ENCODE results near the gene BCR.

DNA sequence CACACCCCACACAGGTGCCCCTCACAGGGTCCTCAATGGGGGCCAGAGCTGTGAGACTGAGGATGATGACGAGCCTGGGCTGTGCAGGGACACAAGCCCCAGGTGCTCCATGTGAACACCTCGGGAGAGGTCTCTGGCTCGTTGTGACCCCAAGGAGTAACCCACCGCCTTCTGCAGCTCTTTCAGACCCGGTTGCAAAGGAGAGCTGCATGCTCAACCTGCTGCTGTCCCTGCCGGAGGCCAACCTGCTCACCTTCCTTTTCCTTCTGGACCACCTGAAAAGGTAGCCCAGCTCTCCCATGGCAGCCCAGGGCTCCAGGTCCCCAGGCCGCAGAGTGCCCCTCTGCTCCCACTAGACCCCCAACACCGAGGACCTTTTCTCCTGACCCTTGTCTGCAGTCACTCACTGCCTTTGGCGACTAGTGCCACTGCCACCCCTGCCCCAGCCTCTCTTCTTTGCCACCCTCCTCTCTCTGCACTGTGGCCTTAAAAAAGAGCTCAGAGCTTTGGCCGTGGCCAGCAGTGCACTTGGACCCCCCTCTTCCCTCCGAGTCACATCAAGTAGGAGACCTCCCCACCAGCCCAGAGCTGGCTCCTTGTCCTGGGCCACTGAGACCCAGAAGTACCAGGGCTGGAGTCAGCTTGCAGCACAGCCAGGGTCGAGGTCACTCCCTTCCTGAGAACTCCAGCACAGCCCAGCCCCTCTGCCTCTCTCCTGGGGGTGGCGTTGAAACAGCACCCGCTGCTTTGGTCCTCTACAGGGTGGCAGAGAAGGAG lies 133.7 kb downstream of the BCR start:
- TF ChIP-seq, protein P1, sequence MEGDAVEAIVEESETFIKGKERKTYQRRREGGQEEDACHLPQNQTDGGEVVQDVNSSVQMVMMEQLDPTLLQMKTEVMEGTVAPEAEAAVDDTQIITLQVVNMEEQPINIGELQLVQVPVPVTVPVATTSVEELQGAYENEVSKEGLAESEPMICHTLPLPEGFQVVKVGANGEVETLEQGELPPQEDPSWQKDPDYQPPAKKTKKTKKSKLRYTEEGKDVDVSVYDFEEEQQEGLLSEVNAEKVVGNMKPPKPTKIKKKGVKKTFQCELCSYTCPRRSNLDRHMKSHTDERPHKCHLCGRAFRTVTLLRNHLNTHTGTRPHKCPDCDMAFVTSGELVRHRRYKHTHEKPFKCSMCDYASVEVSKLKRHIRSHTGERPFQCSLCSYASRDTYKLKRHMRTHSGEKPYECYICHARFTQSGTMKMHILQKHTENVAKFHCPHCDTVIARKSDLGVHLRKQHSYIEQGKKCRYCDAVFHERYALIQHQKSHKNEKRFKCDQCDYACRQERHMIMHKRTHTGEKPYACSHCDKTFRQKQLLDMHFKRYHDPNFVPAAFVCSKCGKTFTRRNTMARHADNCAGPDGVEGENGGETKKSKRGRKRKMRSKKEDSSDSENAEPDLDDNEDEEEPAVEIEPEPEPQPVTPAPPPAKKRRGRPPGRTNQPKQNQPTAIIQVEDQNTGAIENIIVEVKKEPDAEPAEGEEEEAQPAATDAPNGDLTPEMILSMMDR (conservative IDR thresholded peaks at IDR 0.05 in 1 of 2, IDR thresholded peaks at IDR 0.05 in 1 of 2; ENCODE audit: low read depth in 1 of 2, low read length in 2 of 2), result no peak
- TF ChIP-seq EZH2 (IDR thresholded peaks at IDR 0.05; ENCODE audit: low read length, missing control alignments), result no peak
